GM04503 (cell line): ENCODE data around the gene CHRM1.
A peak's percentile ranks its signal among the peaks of the same experiment; 100 is the strongest.
"Not testable (repeated sequence)": the region's sequence is repeated elsewhere in the genome, so short reads cannot be mapped to it uniquely, and the experiment has no call there.

Experiments
- DNase-seq: peaks from one replicate; pipeline ENCODE4 v3.0.0-alpha.2; 2012; ENCODE audit warnings: low read depth

Gene CHRM1, protein sequence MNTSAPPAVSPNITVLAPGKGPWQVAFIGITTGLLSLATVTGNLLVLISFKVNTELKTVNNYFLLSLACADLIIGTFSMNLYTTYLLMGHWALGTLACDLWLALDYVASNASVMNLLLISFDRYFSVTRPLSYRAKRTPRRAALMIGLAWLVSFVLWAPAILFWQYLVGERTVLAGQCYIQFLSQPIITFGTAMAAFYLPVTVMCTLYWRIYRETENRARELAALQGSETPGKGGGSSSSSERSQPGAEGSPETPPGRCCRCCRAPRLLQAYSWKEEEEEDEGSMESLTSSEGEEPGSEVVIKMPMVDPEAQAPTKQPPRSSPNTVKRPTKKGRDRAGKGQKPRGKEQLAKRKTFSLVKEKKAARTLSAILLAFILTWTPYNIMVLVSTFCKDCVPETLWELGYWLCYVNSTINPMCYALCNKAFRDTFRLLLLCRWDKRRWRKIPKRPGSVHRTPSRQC

DNA sequence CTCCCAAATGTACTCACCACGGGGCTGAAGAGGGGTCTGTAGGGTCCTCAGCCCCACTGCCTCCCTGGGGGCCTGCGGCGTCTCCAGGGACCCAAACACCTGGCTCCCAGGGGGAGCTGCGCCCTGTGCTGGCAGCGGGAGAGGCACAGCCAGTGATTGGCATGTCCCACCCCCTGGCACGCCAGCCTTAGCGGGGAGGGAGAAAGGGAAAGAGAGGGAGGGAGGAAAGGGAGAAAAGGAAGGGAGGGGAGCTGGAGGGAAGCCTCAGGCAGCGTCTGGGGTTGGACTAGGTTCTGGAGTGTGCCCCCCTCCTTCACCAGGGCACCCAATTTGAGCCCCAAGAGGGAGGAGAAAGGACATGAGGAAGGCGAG, at the start of gene CHRM1:
TSS of gene CHRM1 (minus strand) at position 163 of the 372 bp plus-strand sequence. CDS start 10,263 bp downstream, outside the sequence.
- no peak for DNase-seq

GRCh38 chr11:62965574-62965973, 44.4 kb upstream of the CHRM1 start:
- no peak for DNase-seq

- no peak for DNase-seq
These were observed 41.2 kb upstream of the CHRM1 start for GRCh38 chr11:62962391-62962790.

GRCh38 chr11:62961017-62961570, 39.9 kb upstream of the CHRM1 start:
- DNase-seq, result no peak

DNA sequence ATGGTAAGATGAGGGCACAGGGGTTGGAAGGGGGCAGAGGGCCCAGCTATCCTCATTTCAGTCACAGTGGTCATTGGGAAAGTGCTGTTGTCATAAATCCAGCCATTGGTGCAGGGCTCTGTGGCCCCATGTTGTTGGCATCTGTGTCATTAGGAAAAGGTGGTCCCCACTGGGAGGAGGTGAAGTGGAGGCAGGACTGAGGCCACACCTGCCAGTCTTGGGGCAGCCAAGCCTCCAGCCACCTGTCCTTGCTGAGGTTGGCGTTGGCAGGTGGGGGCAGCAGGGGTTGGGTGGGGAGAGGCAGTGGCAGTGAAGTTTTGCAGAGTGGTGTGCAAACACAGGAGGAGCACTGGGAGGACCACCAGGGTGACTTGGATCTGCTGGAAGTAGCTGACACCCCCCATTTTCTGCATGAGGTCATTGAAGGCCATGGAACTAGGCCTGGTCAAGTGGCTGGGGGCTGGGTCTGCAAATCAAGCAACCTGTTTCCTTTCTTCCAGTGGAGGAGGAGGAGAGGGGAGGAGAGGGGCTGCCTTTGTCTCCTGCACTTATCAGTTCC, 38.3 kb upstream of the CHRM1 start:
- DNase-seq, result no peak

- peak; percentile 3 for DNase-seq
These were observed 37.6 kb upstream of the CHRM1 start for GRCh38 chr11:62958547-62959421.

DNA sequence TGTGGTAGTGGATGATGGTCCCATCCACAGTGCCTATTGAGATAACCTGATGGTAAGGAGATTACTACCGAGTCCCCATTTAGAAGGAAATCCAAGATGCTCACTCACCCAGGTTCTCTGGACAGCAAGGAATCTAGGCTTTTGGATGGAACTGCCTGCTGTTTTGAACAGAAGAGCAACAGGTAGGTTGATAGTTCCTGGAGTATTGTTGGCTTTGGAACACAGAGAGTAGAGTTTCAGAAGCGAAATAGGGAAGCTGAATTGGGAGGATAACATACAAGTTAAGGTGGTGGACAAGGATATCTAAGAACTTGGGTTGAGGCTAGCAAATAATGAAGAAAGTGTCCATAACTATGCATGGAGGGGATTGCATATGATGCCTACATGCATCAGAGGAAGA, 36.0 kb upstream of the CHRM1 start:
- no peak for DNase-seq

GRCh38 chr11:62954478-62954877, 33.3 kb upstream of the CHRM1 start:
- no peak for DNase-seq

DNA sequence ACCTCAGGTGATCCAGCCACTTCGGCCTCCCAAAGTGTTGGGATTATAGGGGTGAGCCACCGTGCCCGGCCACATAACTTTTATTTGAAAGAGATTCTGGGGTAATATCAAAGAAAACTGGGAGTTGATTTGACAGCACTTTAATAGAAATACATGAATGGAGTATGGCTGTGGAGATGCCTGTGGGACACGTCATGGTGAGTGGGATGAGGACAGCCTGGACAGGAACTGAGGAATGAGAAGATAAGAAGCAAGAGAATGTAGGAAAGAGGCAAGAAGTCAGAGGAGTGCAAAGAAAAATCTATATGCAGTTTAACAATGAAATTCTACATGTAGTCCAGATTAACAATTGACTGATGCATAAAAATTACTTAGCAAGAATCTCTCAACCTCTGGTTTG, 32.6 kb upstream of the CHRM1 start:
- no peak for DNase-seq

- DNase-seq, result no peak
These were observed 27.7 kb upstream of the CHRM1 start for GRCh38 chr11:62948765-62949320.

DNA sequence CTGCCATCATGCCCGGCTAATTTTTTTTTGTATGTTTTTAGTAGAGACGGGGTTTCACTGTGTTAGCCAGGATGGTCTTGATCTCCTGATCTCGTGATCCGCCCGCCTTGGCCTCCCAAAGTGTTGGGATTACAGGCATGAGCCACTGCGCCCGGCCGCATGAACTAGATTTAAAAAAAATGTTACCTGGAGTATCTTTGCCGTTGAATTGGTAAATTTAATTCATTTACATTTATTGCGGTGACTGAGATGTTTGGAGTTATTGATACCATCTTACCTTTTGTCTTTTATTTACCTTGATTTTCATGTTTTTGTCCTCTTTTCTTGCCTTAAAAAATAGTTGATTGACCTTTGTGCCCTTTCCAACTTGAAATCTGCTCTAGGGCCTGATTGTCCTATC, 24.4 kb upstream of the CHRM1 start:
- not testable (repeated sequence) for DNase-seq

DNA sequence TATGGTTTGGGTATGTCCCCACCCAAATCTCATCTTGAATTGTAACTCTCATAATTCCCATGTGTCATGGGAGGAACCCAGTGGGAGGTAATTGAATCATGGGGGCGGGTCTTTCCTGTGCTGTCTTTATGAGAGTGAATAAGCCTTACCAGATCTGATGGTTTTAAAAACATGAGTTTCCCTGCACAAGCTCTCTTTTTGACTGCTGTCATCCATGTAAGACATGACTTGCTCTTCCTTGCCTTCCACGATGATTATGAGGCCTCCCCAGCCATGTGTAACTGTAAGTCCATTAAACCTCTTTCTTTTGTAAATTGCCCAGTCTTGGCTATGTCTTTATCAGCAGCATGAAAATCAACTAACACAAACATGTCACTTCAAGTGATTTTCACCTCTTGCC, 16.4 kb upstream of the CHRM1 start:
- DNase-seq, result not testable (repeated sequence)

DNA sequence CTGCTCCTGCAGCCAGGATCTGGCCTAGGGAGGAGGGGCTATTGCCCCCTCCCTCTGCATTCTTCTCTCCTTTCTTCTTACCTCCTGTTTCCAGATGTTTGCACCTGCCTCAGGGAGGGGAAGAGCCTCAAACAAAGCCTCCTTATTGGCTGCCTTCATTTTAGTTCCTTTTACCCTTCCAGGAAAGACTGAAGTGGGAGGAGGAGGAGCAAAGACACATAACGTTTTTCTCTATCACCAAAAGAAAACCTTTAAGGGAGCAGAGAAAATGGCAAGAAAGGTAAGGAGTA, 13.3 kb upstream of the CHRM1 start:
- DNase-seq, result no peak

DNA sequence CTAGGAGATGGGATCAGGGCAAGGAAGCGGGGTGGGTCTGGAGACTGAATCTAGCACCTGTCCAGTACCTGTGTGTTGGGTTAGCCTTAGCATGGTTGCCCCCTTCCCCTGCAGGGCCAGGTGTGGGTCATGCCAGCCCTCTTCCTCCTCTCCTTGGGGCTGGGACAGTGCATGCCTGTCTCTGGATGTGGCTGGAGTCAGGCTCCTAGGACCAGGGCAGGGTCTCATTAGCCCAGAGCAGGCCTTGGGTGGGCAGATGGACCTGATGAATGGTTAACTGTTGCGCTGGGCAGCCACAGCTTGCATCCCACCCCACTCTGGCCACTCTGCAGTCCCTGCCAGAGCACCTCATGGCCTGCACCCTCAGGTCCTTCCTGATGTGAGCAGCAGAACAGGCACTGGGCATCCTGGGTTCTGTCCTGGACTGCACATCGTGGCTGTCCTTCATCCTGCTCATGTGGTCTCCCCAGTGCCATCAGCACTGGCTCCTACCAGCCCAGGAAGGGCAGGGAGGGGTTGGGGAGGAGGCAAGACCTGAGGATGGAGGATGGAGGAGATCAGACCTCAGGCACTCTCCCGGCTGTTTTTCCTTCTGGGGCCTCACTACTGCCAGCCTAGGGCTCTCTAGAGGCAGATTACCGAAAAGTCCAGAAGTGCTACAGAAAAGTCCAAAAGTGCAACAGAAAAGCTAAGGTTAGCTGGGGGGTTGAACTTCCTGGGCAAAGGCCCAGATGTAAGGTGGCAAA, 12.8 kb upstream of the CHRM1 start:
- DNase-seq, result no peak

DNA sequence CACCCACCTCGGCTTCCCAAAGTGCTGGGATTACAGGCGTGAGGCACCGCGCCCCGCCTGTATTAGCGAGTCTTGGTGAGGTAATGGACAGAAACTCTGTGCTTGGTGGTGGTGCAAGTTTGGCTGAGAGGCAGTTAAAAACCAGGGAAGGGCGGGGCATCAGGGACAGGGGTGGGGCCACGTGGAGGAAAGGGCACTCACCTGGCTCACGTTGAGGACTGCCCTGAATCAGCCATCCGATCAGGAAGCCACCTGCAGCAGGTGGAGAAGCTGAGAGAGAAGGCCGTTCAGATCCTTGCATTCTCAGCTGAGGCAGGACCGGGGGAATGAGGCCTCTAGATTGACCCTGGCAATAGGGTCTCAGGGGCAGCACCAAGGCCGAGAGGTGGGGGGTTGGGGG, 12.1 kb upstream of the CHRM1 start:
- no peak for DNase-seq

GRCh38 chr11:62931499-62932278, 10.5 kb upstream of the CHRM1 start:
- DNase-seq, result no peak

DNA sequence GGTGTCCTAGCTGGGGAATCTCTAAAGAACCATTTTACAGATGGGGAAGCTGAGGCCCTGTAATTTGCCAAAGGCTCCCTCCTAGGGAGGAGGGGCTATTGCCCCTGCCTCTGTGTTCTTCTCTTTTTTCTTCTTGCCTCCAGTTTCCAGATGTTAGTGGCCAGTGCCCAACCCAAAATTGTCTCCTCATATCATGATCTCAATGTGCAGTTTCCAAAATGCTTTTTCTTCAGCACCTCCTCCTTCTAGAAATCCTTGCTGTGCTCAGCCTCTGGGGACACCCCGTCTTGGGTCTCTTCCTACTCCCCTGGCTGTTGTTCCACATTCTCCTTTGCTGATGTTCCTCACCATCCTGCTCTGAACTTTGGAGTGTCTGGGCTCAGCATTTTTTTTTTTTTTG, 9.5 kb upstream of the CHRM1 start:
- DNase-seq, result no peak

DNA sequence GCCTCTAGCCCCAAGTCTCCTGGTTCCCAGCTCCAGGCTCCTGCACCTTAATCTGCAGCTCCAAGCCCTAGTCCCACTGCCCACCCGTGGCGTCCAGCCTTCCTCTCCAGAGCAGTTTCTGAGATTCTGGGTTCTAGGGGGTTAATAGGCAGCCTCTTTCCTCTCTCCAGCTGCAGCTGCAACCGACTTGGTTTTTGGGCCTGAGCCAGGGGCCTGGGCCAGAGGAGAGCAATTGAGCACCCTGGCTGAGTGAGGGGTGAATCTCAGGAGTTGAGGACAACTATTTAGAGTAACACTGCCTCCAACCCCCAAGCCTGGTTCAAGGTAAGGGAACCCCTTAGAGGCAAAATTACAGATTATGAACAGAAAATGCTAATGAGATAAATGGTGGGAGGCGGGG, 9.0 kb upstream of the CHRM1 start:
- DNase-seq, result no peak

- DNase-seq, result no peak
These were observed 6.8 kb upstream of the CHRM1 start for GRCh38 chr11:62928011-62928410.

DNA sequence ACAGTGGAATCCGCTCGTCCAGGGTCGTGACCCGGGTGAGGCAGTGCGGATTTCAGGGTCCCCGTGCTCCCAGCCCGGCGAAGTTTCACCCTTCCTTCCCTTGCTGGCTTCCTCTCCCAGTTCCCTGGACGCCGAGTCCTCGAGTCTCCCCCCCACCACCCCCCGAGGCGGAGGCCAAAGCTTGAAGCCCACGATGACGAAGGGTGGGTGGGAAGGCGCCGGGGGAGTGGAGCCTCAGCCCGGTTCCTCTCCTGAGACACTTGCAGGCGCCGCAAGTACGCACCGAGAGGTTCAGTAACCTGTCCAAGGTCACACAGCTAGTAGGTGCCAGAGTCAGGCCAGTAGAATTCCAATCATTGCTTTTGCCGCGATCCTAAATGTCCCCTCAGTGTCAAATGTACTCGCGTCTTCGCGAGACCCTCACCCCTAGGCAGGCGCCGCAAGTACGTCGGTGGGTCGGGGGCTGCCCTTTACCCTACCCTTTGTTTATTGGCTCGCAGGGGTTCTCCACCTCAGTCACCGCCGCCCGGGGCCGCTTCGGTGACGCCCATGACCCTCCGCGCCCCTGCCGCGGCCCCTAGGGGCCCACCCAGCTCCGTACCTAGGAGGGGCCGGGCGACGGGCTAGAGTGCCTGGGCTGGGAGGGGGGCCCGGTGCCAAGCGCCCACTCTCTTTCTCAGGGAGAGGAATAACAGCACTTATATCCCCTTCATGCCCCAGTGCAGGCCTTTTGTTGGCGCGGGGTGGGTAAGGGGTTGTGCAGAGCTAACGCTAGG, 5.7 kb upstream of the CHRM1 start:
- no peak for DNase-seq
